ENCODE data around the gene SLC3A2.
"Not testable (repeated sequence)": the region's sequence is repeated elsewhere in the genome, so short reads cannot be mapped to it uniquely, and the experiment has no call there.

The SLC3A2 gene

DNA sequence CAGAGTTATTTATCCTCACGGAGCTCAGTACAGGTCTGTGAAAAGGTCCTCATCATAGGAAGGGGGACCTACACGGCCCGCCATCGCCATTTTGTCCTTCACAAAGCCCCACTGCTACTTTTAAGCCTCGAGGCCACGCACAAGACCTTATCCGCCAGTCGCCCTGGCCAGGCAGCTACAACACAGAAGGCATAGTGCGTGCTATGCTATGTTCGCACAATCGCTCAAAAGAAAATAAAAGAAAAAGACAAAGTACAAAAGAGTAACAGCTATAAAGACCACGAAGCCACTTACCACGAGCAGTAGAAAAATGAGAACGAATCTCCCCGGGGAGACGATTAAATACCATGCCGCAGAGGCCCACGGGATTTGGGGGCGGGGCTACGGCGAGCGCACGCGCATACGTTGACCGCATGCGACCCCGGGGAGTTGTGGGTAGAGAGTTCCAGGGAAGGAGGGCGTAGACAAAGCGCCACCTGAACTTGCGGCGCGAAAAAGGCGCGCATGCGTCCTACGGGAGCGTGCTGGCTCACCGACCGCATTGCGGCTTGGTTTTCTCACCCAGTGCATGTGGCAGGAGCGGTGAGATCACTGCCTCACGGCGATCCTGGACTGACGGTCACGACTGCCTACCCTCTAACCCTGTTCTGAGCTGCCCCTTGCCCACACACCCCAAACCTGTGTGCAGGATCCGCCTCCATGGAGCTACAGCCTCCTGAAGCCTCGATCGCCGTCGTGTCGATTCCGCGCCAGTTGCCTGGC lies 24.9 kb upstream of the SLC3A2 start:
- no peaks in the 10 kb centered on the region for H3K27me3 ChIP-seq (ENCODE audit: control insufficient read depth, insufficient read depth, low read length)
- peaks cover 17% of the 10 kb centered on the region for H3K36me3 ChIP-seq (ENCODE audit: control insufficient read depth, insufficient read depth, low read length)
- H3K4me1 ChIP-seq (ENCODE audit: control insufficient read depth, insufficient read depth, low read length): peaks cover 17% of the 10 kb centered on the region
- H3K27ac ChIP-seq (ENCODE audit: low read depth, low read length): peak overlapping the region; percentile 79
- peak overlapping the region; percentile 81 for H3K9ac ChIP-seq (ENCODE audit: low read length)
- H3K4me3 ChIP-seq (ENCODE audit: low read length): peak overlapping the region; percentile 86

DNA sequence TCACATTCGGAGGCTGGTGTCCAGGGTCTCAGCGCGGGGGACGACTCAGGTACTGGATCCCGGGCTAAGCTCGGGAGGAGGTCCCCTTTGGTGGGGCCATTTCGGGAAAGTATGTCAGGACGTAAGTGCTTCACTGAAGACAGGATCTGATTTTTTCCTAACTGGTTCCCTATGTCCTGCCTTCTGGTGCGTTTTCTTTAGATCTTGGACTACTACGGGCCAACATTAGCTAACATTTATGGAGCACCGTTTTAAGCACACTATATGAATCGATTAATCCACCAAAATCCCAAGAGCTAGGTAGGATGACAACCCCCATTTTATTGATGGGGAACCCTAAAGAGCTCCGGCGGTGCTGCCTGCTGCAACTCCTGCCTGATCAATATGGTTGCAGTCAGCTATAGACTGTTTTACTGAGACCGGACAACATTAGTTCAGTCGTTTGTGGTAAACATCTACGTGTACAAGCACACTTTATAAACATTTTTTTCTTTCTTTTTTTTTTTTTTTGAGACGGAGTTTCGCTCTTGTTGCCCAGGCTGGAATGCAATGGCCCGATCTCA lies 24.3 kb upstream of the SLC3A2 start:
- Histone ChIP-seq H3K4me3 (ENCODE audit: low read length) (peak overlapping the region; percentile 86), H3K9ac (ENCODE audit: low read length) (peak overlapping the region; percentile 81), H3K4me1 (ENCODE audit: control insufficient read depth, insufficient read depth, low read length) (peaks cover 17% of the 10 kb centered on the region), H3K27me3 (ENCODE audit: control insufficient read depth, insufficient read depth, low read length) (no peaks in the 10 kb centered on the region), H3K27ac (ENCODE audit: low read depth, low read length) (peak overlapping the region; percentile 40), H3K36me3 (ENCODE audit: control insufficient read depth, insufficient read depth, low read length) (peaks cover 17% of the 10 kb centered on the region)

DNA sequence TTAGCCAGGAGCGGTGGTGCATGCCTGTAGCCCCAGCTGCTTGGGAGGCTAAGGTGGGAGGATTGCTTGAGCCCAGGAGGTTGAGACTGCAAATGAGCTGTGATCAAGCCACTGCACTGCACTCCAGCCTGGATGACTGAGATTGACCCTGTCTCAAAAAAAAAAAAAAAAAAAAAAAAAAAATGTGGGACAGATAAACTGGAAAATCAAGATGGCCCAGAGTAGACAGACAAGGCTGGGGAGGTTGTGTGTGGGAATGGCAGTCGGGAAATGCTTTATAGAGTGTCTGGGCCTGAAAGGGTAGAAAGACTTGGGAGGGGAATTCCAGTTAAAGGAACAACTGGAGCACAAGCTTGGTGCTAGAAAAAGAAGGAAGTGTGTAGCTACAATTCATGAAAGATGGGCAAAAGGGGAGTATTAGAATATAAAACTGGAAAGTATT lies 23.1 kb upstream of the SLC3A2 start:
- H3K27me3 ChIP-seq (ENCODE audit: control insufficient read depth, insufficient read depth, low read length): no peaks in the 10 kb centered on the region
- H3K4me3 ChIP-seq (ENCODE audit: low read length): no peak overlapping the region
- H3K36me3 ChIP-seq (ENCODE audit: control insufficient read depth, insufficient read depth, low read length): peaks cover 10% of the 10 kb centered on the region
- H3K27ac ChIP-seq (ENCODE audit: low read depth, low read length): no peak overlapping the region
- H3K4me1 ChIP-seq (ENCODE audit: control insufficient read depth, insufficient read depth, low read length): peaks cover 17% of the 10 kb centered on the region
- H3K9ac ChIP-seq (ENCODE audit: low read length): no peak overlapping the region

DNA sequence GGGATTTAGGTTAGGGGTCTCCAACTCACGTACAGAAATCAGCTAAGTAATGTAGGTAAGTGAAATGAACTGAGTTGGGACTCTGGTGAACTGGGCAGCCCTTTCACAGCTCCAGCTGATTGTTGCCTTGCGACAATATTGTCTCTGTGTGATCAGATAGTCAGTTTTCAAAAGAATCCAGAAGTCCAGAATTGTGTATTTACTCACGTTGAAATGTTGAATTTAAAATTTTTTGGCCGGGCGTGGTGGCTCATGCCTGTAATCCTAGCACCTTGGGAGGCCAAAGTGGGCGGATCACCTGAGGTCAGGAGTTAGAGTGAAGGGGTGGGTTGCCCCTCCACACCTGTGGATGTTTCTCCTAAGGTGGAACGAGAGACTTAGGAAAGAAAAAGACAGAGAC lies 22.5 kb upstream of the SLC3A2 start:
- no peak overlapping the region for H3K27ac ChIP-seq (ENCODE audit: low read depth, low read length)
- no peaks in the 10 kb centered on the region for H3K27me3 ChIP-seq (ENCODE audit: control insufficient read depth, insufficient read depth, low read length)
- peaks cover 17% of the 10 kb centered on the region for H3K4me1 ChIP-seq (ENCODE audit: control insufficient read depth, insufficient read depth, low read length)
- peaks cover 6% of the 10 kb centered on the region for H3K36me3 ChIP-seq (ENCODE audit: control insufficient read depth, insufficient read depth, low read length)
- no peak overlapping the region for H3K4me3 ChIP-seq (ENCODE audit: low read length)
- H3K9ac ChIP-seq (ENCODE audit: low read length): no peak overlapping the region

DNA sequence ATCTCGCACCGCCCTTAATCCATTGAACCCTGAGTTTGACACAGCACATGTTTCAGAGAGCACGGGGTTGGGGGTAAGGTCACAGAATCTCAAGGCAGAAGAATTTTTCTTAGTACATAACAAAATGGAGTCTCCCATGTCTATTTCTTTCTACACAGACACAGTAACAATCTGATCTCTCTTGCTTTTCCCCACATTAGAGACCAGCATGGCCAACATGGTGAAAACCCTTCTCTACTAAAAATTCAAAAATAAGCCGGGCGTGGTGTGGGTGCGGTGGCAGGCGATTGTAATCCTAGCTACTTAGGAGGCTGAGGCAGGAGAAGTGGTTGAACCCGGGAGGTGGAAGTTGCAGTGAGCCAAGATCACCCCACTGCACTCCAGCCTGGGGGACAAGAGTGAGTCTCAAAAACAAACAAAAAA lies 21.4 kb upstream of the SLC3A2 start:
- H3K27ac ChIP-seq (ENCODE audit: low read depth, low read length); H3K9ac ChIP-seq (ENCODE audit: low read length); H3K36me3 ChIP-seq (ENCODE audit: control insufficient read depth, insufficient read depth, low read length); H3K4me3 ChIP-seq (ENCODE audit: low read length); H3K27me3 ChIP-seq (ENCODE audit: control insufficient read depth, insufficient read depth, low read length); H3K4me1 ChIP-seq (ENCODE audit: control insufficient read depth, insufficient read depth, low read length): not testable (repeated sequence)

DNA sequence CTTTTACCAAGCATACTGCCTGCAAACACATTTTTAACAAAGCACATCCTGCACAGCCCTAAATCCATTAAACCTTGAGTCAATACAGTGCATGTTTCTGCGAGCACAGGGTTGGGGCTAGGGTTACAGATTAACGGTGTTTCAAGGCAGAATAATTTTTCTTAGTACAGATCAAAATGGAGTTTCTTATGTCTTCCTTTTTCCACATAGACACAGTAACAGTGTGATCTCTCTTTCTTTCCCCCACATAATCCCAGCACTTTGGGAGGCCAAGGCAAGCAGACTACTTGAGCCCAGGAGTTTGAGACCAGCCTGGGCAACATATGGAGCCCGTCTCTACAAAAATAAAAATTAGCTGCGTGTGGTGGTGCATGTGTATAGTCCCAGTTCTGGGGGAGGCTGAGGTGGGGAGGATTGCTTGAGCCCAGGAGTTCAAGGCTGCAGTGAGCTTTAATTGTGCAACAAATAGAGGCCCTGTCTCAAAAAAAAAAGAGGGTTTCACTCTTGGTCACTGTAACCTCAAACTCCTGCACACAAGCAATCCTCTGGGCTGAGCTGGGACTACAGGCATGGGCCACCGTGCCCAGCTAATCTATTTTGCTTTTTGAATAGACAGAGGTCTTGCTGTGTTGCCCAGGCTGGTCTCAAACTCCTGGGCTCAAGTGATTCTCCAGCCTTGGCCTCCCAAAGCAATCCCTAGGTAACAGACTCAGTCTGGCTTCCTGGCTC lies 19.7 kb upstream of the SLC3A2 start:
- Histone ChIP-seq H3K27me3 (ENCODE audit: control insufficient read depth, insufficient read depth, low read length) (no peaks in the 10 kb centered on the region), H3K4me1 (ENCODE audit: control insufficient read depth, insufficient read depth, low read length) (no peaks in the 10 kb centered on the region), H3K36me3 (ENCODE audit: control insufficient read depth, insufficient read depth, low read length) (no peaks in the 10 kb centered on the region), H3K4me3 (ENCODE audit: low read length) (no peak overlapping the region), H3K9ac (ENCODE audit: low read length) (no peak overlapping the region), H3K27ac (ENCODE audit: low read depth, low read length) (no peak overlapping the region)

DNA sequence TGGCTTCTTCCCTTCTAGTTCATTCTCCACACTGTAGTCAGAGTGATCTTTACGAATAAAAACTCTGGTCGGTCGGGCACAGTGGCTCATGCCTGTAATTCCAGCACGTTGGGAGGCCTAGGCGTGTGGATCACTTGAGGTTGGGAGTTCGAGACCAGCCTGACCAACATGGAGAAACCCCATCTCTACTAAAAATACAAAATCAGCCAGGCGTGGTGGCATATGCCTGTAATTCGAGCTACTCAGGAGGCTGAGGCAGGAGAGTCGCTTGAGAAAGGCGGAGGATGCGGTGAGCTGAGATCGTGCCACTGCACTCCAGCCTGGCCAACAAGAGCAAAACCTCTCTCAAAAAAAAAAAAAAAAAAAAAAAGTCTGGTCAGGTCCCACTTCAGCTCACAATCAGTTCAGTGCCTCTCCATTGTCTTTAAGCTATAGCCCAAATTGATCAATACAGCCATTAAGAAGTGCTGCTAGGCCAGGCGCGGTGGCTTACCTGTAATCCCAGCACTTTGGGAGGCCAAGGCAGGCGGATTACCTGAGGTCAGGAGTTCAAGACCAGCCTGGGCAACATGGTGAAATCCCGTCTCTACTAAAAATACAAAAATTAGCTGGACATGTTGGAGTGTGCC lies 19.0 kb upstream of the SLC3A2 start:
- not testable (repeated sequence) for H3K4me1 ChIP-seq (ENCODE audit: control insufficient read depth, insufficient read depth, low read length); H3K27ac ChIP-seq (ENCODE audit: low read depth, low read length); H3K9ac ChIP-seq (ENCODE audit: low read length); H3K4me3 ChIP-seq (ENCODE audit: low read length); H3K27me3 ChIP-seq (ENCODE audit: control insufficient read depth, insufficient read depth, low read length); H3K36me3 ChIP-seq (ENCODE audit: control insufficient read depth, insufficient read depth, low read length)

DNA sequence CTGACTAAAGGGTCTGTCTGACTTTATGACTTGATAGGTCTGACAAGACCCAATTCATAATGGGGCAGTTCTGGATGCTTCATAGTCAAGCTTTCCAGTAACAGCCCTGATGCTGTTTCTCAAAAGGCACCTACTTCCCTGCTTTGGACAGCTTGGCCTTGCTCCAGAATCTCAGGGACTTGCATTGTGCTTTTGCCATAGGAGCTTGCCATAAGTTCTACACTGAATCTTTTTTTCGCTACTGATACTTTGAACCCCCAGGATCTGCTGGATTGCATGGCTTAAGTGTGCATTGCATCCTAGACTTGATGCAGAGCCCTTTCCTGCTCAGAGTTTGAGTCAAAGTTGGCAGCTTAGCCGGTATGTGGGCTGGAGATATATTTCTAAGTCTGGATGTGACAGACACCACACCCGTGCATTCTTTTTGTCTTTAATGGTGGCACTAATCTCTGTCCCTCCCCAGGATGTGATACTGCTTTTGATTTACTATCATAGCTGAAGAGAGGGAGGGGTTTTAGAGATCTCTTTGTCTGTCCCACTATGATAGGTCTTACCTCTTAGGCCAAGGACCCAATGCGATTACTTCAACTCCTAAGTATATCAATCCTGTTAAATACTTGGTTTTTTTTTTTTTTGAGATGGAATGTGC lies 16.9 kb upstream of the SLC3A2 start:
- no peaks in the 10 kb centered on the region for H3K36me3 ChIP-seq (ENCODE audit: control insufficient read depth, insufficient read depth, low read length)
- no peak overlapping the region for H3K27ac ChIP-seq (ENCODE audit: low read depth, low read length)
- H3K4me1 ChIP-seq (ENCODE audit: control insufficient read depth, insufficient read depth, low read length): no peaks in the 10 kb centered on the region
- H3K27me3 ChIP-seq (ENCODE audit: control insufficient read depth, insufficient read depth, low read length): no peaks in the 10 kb centered on the region
- no peak overlapping the region for H3K4me3 ChIP-seq (ENCODE audit: low read length)
- H3K9ac ChIP-seq (ENCODE audit: low read length): no peak overlapping the region

DNA sequence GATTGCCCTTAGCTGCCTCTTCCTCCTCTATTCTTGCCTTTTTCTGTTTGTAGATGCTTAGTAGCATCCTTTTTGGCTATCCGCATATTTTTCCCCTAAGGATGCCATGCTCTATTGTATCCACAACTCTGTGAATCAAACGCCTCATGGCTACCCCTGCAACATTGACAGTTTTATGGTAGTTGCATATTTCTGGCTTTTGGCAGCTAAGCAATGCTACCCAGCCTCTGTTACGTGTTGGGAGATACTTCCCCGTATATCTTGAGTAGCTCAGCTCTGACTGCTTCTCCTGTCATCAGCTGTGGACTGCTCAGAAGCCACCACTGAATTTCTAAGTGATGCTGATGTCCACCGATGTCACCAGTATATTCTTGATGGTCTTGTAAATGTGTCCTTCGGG lies 15.1 kb upstream of the SLC3A2 start:
- Histone ChIP-seq H3K36me3 (ENCODE audit: control insufficient read depth, insufficient read depth, low read length) (no peaks in the 10 kb centered on the region), H3K27me3 (ENCODE audit: control insufficient read depth, insufficient read depth, low read length) (no peaks in the 10 kb centered on the region), H3K4me1 (ENCODE audit: control insufficient read depth, insufficient read depth, low read length) (no peaks in the 10 kb centered on the region), H3K9ac (ENCODE audit: low read length) (no peak overlapping the region), H3K27ac (ENCODE audit: low read depth, low read length) (no peak overlapping the region), H3K4me3 (ENCODE audit: low read length) (no peak overlapping the region)

DNA sequence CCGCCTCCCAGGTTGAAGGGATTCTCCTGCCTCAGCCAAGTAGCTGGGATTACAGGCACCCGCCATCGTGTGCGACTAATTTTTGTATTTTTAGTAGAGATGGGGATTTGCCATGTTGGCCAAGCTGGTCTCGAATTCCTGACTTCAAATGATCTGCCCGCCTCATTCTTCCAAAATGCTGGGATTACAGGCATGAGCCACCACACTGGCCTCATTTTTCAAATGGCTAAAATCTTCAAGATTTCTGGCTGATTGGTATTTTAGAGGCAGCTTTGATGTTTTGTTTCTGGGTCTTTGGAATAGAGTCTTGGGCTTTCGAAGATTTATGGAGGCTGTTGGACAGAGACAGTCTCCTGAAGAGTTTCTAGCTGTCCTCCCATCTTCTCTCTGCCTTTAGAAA lies 5.8 kb upstream of the SLC3A2 start:
- Histone ChIP-seq H3K4me3 (ENCODE audit: low read length) (no peak overlapping the region), H3K4me1 (ENCODE audit: control insufficient read depth, insufficient read depth, low read length) (peaks cover 7% of the 10 kb centered on the region), H3K9ac (ENCODE audit: low read length) (no peak overlapping the region)

DNA sequence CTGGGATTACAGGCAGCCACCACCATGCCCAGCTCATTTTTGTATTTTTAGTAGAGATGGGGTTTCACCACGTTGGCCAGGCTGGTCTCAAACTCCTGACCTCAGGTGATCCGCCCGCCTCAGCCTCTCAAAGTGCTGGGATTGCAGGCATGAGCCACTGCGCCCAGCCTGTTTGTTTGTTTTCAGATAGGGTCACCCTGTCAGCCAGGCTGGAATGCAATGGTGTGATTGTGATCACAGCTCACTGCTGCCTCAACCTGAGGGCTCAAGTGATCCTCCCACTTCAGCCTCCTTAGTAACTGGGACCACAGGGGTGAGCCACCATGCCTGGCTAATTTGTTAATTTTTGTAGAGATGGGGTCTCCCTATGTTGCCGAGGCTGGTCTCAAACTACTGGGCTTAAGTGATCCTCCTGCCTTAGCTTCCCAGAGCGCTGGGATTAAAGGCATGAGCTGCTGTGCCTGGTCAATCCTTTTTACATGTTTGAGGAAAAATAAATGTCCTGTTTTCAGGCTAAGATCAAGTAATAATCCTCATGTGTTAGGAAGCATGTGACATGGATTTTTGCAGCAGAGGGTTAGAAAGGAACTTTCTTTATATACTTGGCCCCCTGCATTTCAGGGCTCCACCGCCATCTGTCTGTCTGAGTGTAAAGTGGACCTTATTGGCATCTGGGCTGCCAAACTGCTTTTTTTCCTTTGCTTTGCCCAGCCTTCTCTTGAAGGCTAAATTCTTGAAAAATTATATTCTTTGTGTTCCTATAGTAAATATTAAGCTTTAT lies 4.8 kb upstream of the SLC3A2 start:
- Histone ChIP-seq H3K9ac (ENCODE audit: low read length) (no peak overlapping the region), H3K27me3 (ENCODE audit: control insufficient read depth, insufficient read depth, low read length) (peaks cover 1% of the 10 kb centered on the region), H3K36me3 (ENCODE audit: control insufficient read depth, insufficient read depth, low read length) (peaks cover 2% of the 10 kb centered on the region), H3K27ac (ENCODE audit: low read depth, low read length) (no peak overlapping the region), H3K4me3 (ENCODE audit: low read length) (no peak overlapping the region), H3K4me1 (ENCODE audit: control insufficient read depth, insufficient read depth, low read length) (peaks cover 14% of the 10 kb centered on the region)

More for the DNA sequence above, 5.8 kb upstream of the SLC3A2 start:
- Histone ChIP-seq H3K27me3 (ENCODE audit: control insufficient read depth, insufficient read depth, low read length) (no peaks in the 10 kb centered on the region), H3K27ac (ENCODE audit: low read depth, low read length) (no peak overlapping the region), H3K36me3 (ENCODE audit: control insufficient read depth, insufficient read depth, low read length) (no peaks in the 10 kb centered on the region)

Data from rectal smooth muscle tissue (tissue), 1 donor.